A549 (cell line): Measurements from ENCODE around the gene MYLIP.

Source experiments
- HDAC2 ChIP-seq: fragments of 200-600 bp; sonication (generic); IDR thresholded peaks from 2 replicates; pipeline ENCODE4 v1.6.1; 2016
- POLR2A ChIP-seq: IDR thresholded peaks from 2 replicates; pipeline ENCODE4 v1.6.1; 2012; ENCODE audit warnings: mild to moderate bottlenecking, low read length
- TF ChIP-seq, protein P1 (sequence below): fragments of >200 bp; sonication (Bioruptor Twin); formaldehyde crosslinking; IDR thresholded peaks from 3 replicates; pipeline ENCODE4 v1.5.1; 2016

DNA sequence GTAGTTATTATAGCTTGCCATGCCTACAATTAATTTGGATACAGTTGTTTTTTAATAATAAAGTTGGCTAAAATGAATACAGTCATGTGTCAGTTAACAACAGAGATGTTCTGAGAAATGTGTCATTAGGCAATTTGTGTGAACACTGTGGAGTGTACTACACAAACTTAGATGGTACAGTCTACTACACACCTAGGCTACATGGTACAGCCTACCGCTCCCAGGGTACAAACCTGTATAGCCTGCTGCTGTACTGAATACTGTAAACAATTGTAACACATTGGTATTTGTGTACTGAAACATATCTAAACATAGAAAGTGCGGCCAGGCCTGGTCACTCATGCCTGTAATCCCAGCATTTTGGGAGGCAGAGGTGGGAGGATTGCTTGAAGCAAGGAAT lies 50.2 kb downstream of the MYLIP start:
- TF ChIP-seq, protein P1, sequence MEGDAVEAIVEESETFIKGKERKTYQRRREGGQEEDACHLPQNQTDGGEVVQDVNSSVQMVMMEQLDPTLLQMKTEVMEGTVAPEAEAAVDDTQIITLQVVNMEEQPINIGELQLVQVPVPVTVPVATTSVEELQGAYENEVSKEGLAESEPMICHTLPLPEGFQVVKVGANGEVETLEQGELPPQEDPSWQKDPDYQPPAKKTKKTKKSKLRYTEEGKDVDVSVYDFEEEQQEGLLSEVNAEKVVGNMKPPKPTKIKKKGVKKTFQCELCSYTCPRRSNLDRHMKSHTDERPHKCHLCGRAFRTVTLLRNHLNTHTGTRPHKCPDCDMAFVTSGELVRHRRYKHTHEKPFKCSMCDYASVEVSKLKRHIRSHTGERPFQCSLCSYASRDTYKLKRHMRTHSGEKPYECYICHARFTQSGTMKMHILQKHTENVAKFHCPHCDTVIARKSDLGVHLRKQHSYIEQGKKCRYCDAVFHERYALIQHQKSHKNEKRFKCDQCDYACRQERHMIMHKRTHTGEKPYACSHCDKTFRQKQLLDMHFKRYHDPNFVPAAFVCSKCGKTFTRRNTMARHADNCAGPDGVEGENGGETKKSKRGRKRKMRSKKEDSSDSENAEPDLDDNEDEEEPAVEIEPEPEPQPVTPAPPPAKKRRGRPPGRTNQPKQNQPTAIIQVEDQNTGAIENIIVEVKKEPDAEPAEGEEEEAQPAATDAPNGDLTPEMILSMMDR: no peak
- TF ChIP-seq POLR2A (no peak), HDAC2 (no peak)
